ENCODE data around the gene GAMT.
A peak's percentile ranks its signal among the peaks of the same experiment; 100 is the strongest.

The GAMT gene

GRCh38 chr19:1418496-1418775, 17.1 kb upstream of the GAMT start:
- DNase-seq (ENCODE audit: low spot score) = no peak

DNA sequence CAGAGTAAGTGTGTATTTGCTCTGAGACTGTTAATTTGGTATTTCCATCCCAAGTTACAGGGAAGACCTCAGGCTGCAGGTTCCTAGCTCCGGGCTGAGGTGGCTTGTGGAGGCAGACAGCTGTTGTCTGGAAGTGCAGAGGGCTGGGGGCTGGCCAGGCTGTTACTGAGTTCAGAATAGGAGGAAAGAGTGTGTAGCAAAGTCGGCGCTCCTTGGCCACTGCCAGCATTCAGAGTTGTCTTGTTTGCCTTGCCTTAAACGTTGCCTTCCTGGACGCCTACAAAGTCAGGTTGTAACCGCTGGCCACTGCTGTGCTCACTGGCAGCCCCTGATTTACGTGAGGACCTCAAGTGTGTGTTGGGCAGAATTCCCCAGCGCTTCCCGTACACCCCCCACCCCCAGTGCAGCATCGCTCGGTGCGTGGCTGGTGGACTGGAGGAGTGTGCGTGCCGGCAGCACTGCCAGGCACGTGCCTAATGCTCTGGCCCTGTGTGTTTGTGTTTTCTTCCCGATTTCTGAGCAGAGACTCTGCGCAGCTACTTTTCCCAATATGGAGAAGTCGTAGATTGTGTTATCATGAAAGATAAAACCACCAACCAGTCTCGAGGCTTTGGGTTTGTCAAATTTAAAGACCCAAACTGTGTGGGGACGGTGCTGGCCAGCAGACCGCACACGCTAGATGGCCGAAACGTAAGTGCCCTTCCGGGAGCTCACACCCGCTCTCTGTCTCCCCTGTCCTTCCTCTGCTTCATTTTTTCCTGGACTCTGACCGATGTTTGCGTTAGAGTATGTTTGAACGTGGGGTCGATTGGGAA, 16.5 kb upstream of the GAMT start:
- DNase-seq (ENCODE audit: low spot score) = no peak

- DNase-seq (ENCODE audit: low spot score) = no peak
These were observed 15.8 kb upstream of the GAMT start for GRCh38 chr19:1417145-1417544.

- DNase-seq (ENCODE audit: low spot score) = no peak
These were observed 14.9 kb upstream of the GAMT start for GRCh38 chr19:1416014-1416841.

DNA sequence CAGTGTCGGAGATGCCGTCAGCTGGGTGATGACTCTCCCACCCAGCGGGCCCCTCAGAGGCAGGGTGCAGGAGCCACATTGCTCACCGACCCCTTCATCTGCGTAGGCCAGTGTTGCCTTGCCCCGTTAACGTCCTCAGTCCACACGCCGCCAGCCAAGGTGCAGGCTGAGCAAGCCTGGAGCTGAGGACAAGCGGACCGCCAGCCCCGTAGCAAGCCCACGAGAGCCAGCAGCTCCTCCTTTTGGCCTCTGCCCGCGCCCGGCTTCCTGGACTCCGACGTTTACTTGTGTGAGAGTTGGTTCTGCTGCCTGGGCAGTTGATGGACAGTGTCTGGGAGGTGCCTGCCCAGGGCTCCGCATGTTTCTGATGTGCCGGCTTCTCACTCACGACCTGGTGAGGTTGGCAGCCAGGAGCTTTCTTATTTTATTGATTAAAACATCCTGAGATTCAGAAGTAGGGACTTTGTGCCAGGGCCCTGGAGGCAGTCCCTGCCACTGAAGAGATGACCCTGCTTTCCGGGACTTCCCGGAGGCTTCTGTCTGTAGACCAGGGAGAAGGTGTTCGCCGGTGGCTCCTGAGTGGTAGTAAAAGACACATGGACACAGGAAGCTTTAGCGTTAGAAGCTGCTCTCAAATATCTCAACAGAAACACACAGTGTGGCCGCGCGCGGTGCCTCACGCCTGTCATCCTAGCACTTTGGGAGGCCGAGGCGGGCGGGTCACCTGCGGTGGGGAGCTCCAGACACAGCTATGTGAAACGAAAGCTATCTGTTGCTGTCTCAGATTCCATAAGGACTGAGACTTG, 11.9 kb upstream of the GAMT start:
- no peak for DNase-seq (ENCODE audit: low spot score)

DNA sequence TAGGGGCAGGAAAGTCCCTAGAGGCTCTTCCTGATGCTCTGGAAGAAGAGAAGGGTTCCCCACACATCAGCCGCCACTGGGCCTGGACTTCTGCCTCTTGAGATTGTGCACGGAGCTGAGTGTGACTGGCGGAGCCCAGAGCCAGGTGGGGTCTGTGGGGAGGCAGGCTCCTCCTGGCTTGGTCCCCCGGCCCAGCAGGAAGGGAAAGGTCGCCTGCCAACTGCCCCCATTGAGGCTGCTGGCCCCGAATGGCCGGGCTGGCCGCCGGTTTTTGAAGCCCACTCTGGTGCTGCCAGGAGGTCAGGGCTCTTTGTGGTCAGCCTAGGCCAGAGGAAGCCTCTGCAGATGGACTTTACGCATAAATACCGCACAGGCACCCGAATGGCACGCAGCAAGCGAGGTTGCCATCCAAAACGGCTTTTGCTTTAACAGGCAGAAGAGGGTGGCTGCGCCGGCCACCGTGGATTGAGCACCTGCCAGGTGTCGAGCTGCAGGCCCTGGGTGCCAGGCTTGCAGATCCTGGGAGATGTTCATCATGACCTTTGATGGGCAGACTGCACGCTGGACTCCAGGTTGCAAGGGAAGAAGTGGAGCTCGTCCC, 11.1 kb upstream of the GAMT start:
- DNase-seq (ENCODE audit: low spot score) = no peak

GRCh38 chr19:1411255-1412191, 10.2 kb upstream of the GAMT start:
- DNase-seq (ENCODE audit: low spot score) = peak; percentile 71

- no peak for DNase-seq (ENCODE audit: low spot score)
These were observed 9.4 kb upstream of the GAMT start for GRCh38 chr19:1410789-1411188.

DNA sequence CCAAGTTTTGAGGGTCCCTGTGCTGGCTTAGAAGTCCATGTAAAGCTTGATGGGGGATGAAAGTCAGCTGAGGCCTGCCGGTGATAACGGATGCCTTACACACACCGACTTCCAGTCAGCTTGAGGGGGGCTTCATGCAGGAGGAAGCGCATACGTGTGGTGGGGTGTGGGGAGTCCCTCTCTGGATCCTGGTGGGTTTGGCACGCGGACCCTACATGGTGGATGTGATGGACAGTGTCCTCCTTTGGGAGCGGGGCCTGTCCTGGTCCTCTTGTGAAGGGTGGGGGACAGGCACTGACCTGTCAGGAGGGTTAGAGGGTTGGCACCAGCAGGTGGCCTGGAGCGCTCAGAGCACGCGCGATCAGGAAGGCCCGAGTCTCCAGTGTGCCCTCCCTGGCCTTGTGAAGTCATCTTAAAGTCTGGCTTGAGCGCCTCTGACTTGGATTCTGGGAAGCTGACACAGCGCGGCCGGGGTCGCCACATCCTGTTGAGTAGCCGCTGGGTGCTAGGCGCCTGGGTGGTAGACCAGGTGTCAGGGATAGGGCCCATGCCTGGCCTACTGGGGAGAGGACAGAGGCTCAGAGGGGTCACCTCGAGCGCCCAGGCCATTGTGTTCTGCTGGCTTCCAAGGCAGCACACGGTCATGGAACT, 8.9 kb upstream of the GAMT start:
- no peak for DNase-seq (ENCODE audit: low spot score)

DNA sequence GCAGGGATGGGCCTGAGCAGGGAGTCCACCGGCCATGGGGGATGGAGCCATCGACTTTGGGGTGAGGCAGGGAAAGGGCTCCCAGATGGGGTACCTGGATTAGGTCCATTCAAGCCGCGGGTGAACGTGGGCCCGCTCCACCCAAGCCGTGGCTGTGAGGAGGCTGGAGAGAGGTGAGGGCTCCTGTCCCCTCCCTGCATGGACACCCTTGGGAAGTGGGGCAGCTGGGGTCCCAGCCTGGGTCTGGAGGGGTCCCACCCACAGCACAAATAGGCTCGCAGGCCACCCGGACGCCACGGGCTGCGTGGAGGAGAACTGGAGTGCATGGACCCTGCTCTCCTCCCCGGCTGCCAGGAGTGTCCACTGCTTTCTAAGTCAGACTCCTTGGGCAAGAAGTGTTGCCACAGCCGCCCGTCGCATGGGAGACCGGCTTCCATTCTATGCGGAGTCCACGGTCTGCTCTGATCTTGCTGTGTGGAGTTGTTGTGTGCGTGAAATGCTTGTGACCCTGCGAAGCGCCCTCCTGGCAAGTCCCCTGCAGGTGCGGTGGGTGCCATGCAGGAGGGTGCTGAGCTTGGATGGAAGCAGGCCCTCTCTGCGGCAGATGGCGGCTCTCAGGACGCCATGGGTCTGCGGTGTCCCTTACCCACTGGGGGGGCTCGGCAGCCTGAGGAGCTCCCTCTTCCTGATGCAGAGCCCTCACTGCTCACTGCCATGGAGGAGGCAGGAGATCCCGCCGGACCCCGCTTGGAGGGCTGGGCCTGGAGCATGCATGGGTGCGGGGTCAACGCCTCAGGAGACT, 8.1 kb upstream of the GAMT start:
- no peak for DNase-seq (ENCODE audit: low spot score)

- DNase-seq (ENCODE audit: low spot score) = peak; percentile 53
These were observed 7.2 kb upstream of the GAMT start for GRCh38 chr19:1408300-1409203.

DNA sequence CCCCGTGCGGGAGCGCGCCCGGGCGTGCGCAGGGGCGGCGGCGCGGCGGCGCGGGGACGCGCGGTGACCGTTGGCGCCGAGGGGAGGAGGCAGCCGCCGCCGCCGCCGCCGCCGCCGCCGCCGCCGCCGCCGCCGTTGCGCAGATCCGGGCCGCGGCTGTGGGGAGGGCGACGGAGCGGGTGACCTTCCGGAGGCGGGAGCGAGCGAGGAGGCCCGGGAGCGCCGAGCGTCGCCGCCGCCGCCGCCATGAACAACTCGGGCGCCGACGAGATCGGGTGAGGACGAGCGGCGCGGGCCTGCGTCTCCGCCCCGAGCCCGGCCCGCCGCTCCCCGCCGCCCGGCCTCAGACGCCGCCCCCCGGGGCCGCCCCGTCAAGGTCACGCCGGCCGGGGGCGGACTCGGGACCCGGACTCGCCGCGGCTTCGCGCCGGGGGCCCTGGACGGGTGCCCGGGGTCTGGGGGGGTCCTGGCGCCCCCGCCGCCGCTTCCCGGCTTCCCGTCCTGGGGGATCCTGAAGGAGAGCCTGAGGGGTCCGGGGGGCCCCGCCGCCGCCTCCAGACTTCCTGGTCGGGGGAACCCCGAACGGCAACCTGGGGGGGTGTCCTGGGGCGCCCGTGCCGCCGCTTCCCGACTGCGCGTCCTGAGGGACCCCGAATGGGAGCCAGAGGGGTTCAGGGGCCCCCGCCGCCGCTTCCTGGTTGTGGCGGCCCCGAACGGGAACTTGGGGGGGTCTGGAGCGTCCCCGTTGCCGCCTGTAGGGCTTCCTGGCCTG, 6.4 kb upstream of the GAMT start, which contains the start of gene DAZAP1:
Gene DAZAP1 (plus strand): TSS at position 59 of the 772 bp plus-strand sequence. CDS start 188 bp downstream, at position 247.
- DNase-seq (ENCODE audit: low spot score) = peak; percentile 80

- DNase-seq (ENCODE audit: low spot score) = peak; percentile 98
These were observed 5.6 kb upstream of the GAMT start for GRCh38 chr19:1406774-1407527.

DNA sequence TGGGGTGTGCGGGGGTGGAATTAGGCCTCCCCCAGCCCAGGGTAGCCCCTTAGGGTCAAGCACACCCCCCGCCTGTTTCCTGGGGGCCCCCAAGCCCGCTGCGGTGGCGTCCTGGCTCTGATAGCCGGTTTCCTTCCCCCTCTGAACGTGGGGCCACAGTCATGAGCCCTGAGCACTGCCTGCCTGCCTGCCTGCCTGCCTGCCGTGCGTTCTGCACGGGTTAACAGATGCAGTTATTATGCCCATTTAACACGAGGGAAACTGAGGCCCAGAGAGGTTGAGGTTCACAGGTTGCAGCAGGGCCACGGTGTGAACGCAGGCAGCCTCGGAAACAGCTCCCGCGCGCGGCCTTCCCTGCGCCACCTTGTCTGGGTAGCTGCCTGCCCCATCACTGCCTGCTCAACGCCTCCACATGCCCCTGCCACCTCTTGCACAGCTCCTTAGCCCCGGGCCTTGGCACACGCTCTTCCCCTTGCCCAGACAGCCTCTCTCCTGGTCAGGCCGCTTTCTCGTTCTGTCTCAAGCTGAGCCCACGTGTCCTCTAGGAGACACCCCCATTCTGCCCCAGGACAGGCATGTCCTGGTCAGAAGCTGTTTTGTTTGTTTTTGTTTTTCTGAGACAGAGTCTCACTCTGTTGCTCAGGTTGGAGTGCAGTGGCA, 1.2 kb upstream of the GAMT start:
- DNase-seq (ENCODE audit: low spot score) = no peak

DNA sequence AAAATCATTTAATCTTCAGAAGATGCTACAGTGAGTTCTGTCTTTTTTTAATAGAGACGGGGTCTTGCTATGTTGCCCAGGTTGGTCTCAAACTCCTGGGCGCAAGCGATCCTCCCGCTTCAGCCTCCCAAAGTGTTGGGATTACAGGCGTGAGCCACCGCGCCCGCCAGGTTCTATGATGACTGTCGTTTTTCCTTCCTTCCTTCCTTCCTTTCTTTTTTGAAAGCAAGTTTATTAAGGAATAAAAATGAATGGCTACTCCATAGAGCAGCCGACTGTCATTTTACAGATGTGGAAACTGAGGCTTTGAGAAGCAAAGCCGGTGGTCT, 511 bp upstream of the GAMT start:
- no peak for DNase-seq (ENCODE audit: low spot score)

GRCh38 chr19:1400281-1401137, 833 bp downstream of the GAMT start:
- peak; percentile 47 for DNase-seq (ENCODE audit: low spot score)

Measured in GM03348 (cell line).